Lower leg skin (tissue), 3 donors: ENCODE data around the gene CALN1.

ENCODE experiments used
- CTCF ChIP-seq, 3 donors: fragments of 450-650 bp; IDR thresholded peaks; one replicate each; pipeline ENCODE4 v1.5.1; 2016; ENCODE audit warnings: antibody characterized with exemption in 3 of 3, mild to moderate bottlenecking in 3 of 3, moderate library complexity in 2 of 3
- POLR2A ChIP-seq, 2 donors: fragments of 450-650 bp; IDR thresholded peaks; one replicate each; pipeline ENCODE4 v1.6.1; 2016 to 2017; ENCODE audit warnings: antibody characterized with exemption in 2 of 2, mild to moderate bottlenecking in 1 of 2, moderate library complexity in 1 of 2

DNA sequence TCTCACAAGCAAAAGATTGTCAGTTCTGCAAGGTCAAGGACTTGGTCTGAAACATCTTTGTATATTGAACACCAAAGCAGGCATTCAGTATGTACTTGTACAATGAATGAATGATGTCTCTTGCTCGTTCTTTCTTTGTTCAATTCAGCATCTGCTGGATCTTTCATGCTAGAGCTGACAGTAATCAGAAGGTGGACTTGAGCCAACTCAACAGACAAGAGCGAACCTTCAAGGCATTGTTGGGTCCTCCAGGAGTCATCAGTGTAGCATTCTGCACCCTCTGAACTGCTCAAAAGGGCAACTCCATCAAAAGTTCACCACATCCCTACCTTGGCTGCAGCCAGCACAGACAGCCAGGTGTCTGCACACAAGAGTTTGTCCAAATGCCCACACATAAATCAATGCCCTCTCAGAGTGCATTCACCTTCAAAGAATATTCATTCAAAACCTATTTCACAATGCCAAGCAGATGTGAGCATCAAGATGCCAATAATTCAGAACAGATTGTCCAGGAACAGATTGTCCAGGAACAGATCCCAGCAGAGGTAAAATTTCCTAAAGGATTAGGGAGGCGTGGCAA lies 386.7 kb downstream of the CALN1 start:
- TF ChIP-seq CTCF (IDR thresholded peaks at IDR 0.05), result no peak
- TF ChIP-seq POLR2A (IDR thresholded peaks at IDR 0.05), result no peak
